ENCODE results near the gene KLHDC9.

- TF ChIP-seq CTCF (IDR thresholded peaks at IDR 0.05) (no peak), EZH2 (IDR thresholded peaks at IDR 0.05; ENCODE audit: borderline replicate concordance, insufficient read depth, low read depth, low read length, poor library complexity, severe bottlenecking) (no peak)
Measured at GRCh38 chr1:161115132-161115711, 17.1 kb downstream of the KLHDC9 start.
